IMR-90 (cell line): ENCODE measurements around the gene CMIP. TPM values are rescaled to one million over a fixed set of nuclear protein-coding genes. Genes with fewer than 3 reads are reported as not detected.

Experiments used
- ATAC-seq: fragments of 200-7000 bp; cut with Tn5 transposase; 2 replicates; pipeline ENCODE4 v1.9.1; 2020; ENCODE audit warnings: low read depth, mild to moderate bottlenecking, moderate library complexity
- BruUV-seq: library from RNA; stranded (reverse); fragments of 400-500 nt; replicated peaks from 2 replicates; lab custom pipeline; 2021; lab: Mats Ljungman, UMichigan
- CTCF ChIA-PET: fragments of 300-600 bp; formaldehyde crosslinking; extraction: SDS; loops from one replicate; lab custom pipeline; 2021; ENCODE audit warnings: antibody characterized with exemption; lab: Yijun Ruan, JAX
- POLR2A ChIA-PET: fragments of 300-600 bp; sonication (Branson Sonifier 250); formaldehyde crosslinking; loops from one replicate; lab custom pipeline; 2022; ENCODE audit warnings: antibody characterized with exemption; ENCODE audit not compliant: unreplicated experiment; lab: Charles Lee
- DNase-seq: peaks from one replicate; pipeline ENCODE4 v3.0.0; 2013
- H2AFZ ChIP-seq: replicated peaks from 2 replicates; pipeline ENCODE3; 2013; ENCODE audit warnings: low read length, mild to moderate bottlenecking; ENCODE audit not compliant: poor library complexity
- H2AK5ac ChIP-seq: 2 replicates; pipeline ENCODE4 v1.6.1; 2013; ENCODE audit warnings: low read depth, low read length, inconsistent platforms
- H2AK9ac ChIP-seq: replicated peaks from 2 replicates; pipeline ENCODE3; 2013; ENCODE audit warnings: mild to moderate bottlenecking, low read depth, low read length, moderate library complexity; ENCODE audit not compliant: poor library complexity
- H2BK120ac ChIP-seq: 2 replicates; pipeline ENCODE4 v1.6.1; 2013; ENCODE audit warnings: low read depth, low read length, inconsistent platforms
- H2BK15ac ChIP-seq: 3 replicates; pipeline ENCODE4 v1.6.1; 2013; ENCODE audit warnings: low read depth, low read length, inconsistent platforms
- H2BK20ac ChIP-seq: 2 replicates; pipeline ENCODE4 v1.6.1; 2013; ENCODE audit warnings: low read depth, mild to moderate bottlenecking, inconsistent platforms, low read length, moderate library complexity
- H2BK5ac ChIP-seq: 2 replicates; pipeline ENCODE4 v1.6.1; 2013; ENCODE audit warnings: mild to moderate bottlenecking, low read depth, low read length, inconsistent platforms; ENCODE audit not compliant: poor library complexity, severe bottlenecking
- H3K14ac ChIP-seq: replicated peaks from 2 replicates; pipeline ENCODE4 v1.6.1; 2013; ENCODE audit warnings: low read depth, low read length, inconsistent platforms
- H3K18ac ChIP-seq: 2 replicates; pipeline ENCODE4 v1.6.1; 2013; ENCODE audit warnings: low read depth, low read length, control low read depth
- H3K23ac ChIP-seq: 2 replicates; pipeline ENCODE4 v1.6.1; 2013; ENCODE audit warnings: low read depth, low read length, inconsistent platforms
- H3K27ac ChIP-seq: 2 replicates; pipeline ENCODE4 v1.5.1; 2013; ENCODE audit warnings: mild to moderate bottlenecking, control low read depth, low read length; ENCODE audit not compliant: insufficient read depth
- H3K27me3 ChIP-seq: 2 replicates; pipeline ENCODE4 v1.6.1; 2013; ENCODE audit warnings: low read length; ENCODE audit not compliant: control insufficient read depth, insufficient read depth
- H3K36me3 ChIP-seq: 2 replicates; pipeline ENCODE4 v1.6.1; 2013; ENCODE audit warnings: low read length, mixed read lengths; ENCODE audit not compliant: control insufficient read depth, insufficient read depth
- H3K4ac ChIP-seq: 2 replicates; pipeline ENCODE4 v1.6.1; 2013; ENCODE audit warnings: low read depth, low read length, inconsistent platforms
- H3K4me1 ChIP-seq: 2 replicates; pipeline ENCODE4 v1.6.1; 2013; ENCODE audit warnings: low read length, mixed read lengths; ENCODE audit not compliant: control insufficient read depth, insufficient read depth
- H3K4me2 ChIP-seq: 2 replicates; pipeline ENCODE4 v1.6.1; 2013; ENCODE audit warnings: low read depth, mild to moderate bottlenecking, control low read depth, low read length, moderate library complexity
- H3K4me3 ChIP-seq: 2 replicates; pipeline ENCODE4 v1.5.1; 2013; ENCODE audit warnings: low read depth, mild to moderate bottlenecking, control low read depth, low read length, moderate library complexity; ENCODE audit not compliant: insufficient read depth
- H3K56ac ChIP-seq: 2 replicates; pipeline ENCODE4 v1.6.1; 2013; ENCODE audit warnings: low read length, inconsistent platforms; ENCODE audit not compliant: insufficient read depth; ENCODE audit errors: extremely low read depth
- H3K79me1 ChIP-seq, 2 experiments: 2 replicates each; pipeline ENCODE4 v1.6.1; 2013; ENCODE audit warnings: low read length in 2 of 2, inconsistent platforms in 1 of 2, low read depth in 1 of 2
- H3K9ac ChIP-seq: 2 replicates; pipeline ENCODE4 v1.6.1; 2013; ENCODE audit warnings: low read depth, low read length, control low read depth
- H3K9me1 ChIP-seq: 2 replicates; pipeline ENCODE4 v1.6.1; 2013; ENCODE audit warnings: low read length, inconsistent platforms; ENCODE audit not compliant: insufficient read depth
- H3K9me3 ChIP-seq: 2 replicates; pipeline ENCODE4 v1.6.1; 2013; ENCODE audit warnings: low read length; ENCODE audit not compliant: control insufficient read depth, insufficient read depth
- H4K20me1 ChIP-seq: 2 replicates; pipeline ENCODE4 v1.6.1; 2013; ENCODE audit warnings: low read length, inconsistent platforms; ENCODE audit not compliant: insufficient read depth
- H4K5ac ChIP-seq: 2 replicates; pipeline ENCODE4 v1.6.1; 2013; ENCODE audit warnings: mild to moderate bottlenecking, low read depth, low read length, control low read depth
- H4K8ac ChIP-seq, 2 experiments: 2 replicates each; pipeline ENCODE4 v1.6.1; 2013; ENCODE audit warnings: low read depth in 2 of 2, low read length in 2 of 2, control low read depth in 1 of 2, inconsistent platforms in 1 of 2
- H4K91ac ChIP-seq: 2 replicates; pipeline ENCODE4 v1.6.1; 2013; ENCODE audit warnings: low read depth, low read length, inconsistent platforms; ENCODE audit not compliant: insufficient read depth
- BHLHE40 ChIP-seq: fragments of 150-350 bp; IDR thresholded peaks from 2 replicates; pipeline ENCODE4 v1.6.1; 2016; ENCODE audit warnings: mild to moderate bottlenecking, low read depth, low read length
- CEBPB ChIP-seq: IDR thresholded peaks from 2 replicates; pipeline ENCODE4 v1.6.1; 2012; ENCODE audit warnings: low read depth, low read length, improper control_type of control experiment
- CHD1 ChIP-seq: IDR thresholded peaks from 2 replicates; pipeline ENCODE4 v1.6.1; 2012; ENCODE audit warnings: low read depth, low read length, improper control_type of control experiment
- FOS ChIP-seq: fragments of 150-350 bp; IDR thresholded peaks from 2 replicates; pipeline ENCODE4 v1.6.1; 2016; ENCODE audit warnings: low read depth, low read length
- MAFK ChIP-seq: IDR thresholded peaks from 2 replicates; pipeline ENCODE4 v1.6.1; 2012; ENCODE audit warnings: low read depth, low read length, improper control_type of control experiment
- MAZ ChIP-seq: IDR thresholded peaks from 2 replicates; pipeline ENCODE4 v1.6.1; 2012; ENCODE audit warnings: low read depth, mild to moderate bottlenecking, low read length, improper control_type of control experiment, moderate library complexity, borderline replicate concordance
- MXI1 ChIP-seq: IDR thresholded peaks from 2 replicates; pipeline ENCODE4 v1.6.1; 2012; ENCODE audit warnings: low read depth, mild to moderate bottlenecking, low read length, moderate library complexity, borderline replicate concordance
- NFE2L2 ChIP-seq: fragments of 150-350 bp; IDR thresholded peaks from 2 replicates; pipeline ENCODE4 v1.6.1; 2016; ENCODE audit warnings: low read depth, mild to moderate bottlenecking, low read length
- POLR2A ChIP-seq: IDR thresholded peaks from 2 replicates; pipeline ENCODE4 v1.6.1; 2012; ENCODE audit warnings: mild to moderate bottlenecking, low read depth, low read length
- RAD21 ChIP-seq: IDR thresholded peaks from 2 replicates; pipeline ENCODE4 v1.6.1; 2012; ENCODE audit warnings: low read length, improper control_type of control experiment
- RCOR1 ChIP-seq: IDR thresholded peaks from 2 replicates; pipeline ENCODE4 v1.6.1; 2012; ENCODE audit warnings: mild to moderate bottlenecking, low read length, improper control_type of control experiment; ENCODE audit not compliant: insufficient replicate concordance
- RFX5 ChIP-seq: IDR thresholded peaks from 2 replicates; pipeline ENCODE4 v1.8.0; 2012; ENCODE audit warnings: low read depth, mild to moderate bottlenecking, low read length, moderate library complexity
- SMC3 ChIP-seq: fragments of 150-350 bp; IDR thresholded peaks from 2 replicates; pipeline ENCODE4 v1.6.1; 2016; ENCODE audit warnings: low read depth, mild to moderate bottlenecking, antibody characterized with exemption, low read length, moderate library complexity
- USF2 ChIP-seq: fragments of 150-350 bp; IDR thresholded peaks from 2 replicates; pipeline ENCODE4 v1.6.1; 2017; ENCODE audit warnings: mild to moderate bottlenecking, antibody characterized with exemption, low read length, low read depth
- WGBS, 2 experiments: methylation state at CpG; one replicate each; pipeline versions ENCODE4 v1.1.5 to v1.1.7; 2013; ENCODE audit warnings: missing lambda C conversion rate in 2 of 2; ENCODE audit not compliant: insufficient read length in 1 of 2; ENCODE audit errors: extremely low coverage in 2 of 2; 5-methylcytosine and 5-hydroxymethylcytosine counted together
- dilution Hi-C: fragments of 300-500 bp; cut with HindIII; formaldehyde crosslinking; loops from one replicate; pipeline ENCODE4 v1.14.3; 2018; ENCODE audit warnings: low sequenced_read_pairs; ENCODE audit not compliant: unreplicated experiment
- in situ Hi-C: fragments of 300-500 bp; cut with MboI; formaldehyde crosslinking; loops from 3 replicates; pipeline ENCODE4 v1.14.3; 2019; ENCODE audit warnings: low sequenced_read_pairs, inconsistent platforms, mixed read lengths
- intact Hi-C: fragments of 100-400 bp; cut with micrococcal nuclease; formaldehyde crosslinking; loops from 2 replicates; pipeline ENCODE4 v1.10.0; 2022
- polyA plus RNA-seq, 3 experiments: library from polyadenylated mRNA; depleted of rRNA; stranded (reverse); fragments of >200 nt; gene quantifications; 2 replicates each; pipeline ENCODE4 v1.2.3, GENCODE V29; 2012; ENCODE audit warnings: low replicate concordance in 1 of 3
- total RNA-seq: library from RNA; depleted of rRNA; stranded (reverse); fragments of >200 nt; gene quantifications from 2 replicates; pipeline ENCODE4 v1.2.3, GENCODE V29; 2012
- TF ChIP-seq, protein P1 (sequence below): fragments of 150-350 bp; IDR thresholded peaks from 2 replicates; pipeline ENCODE4 v1.6.1; 2016; ENCODE audit warnings: low read depth, mild to moderate bottlenecking, low read length, moderate library complexity, borderline replicate concordance
- TF ChIP-seq, protein P2 (sequence below): conservative IDR thresholded peaks from 2 replicates; pipeline ENCODE4 v1.5.1; 2012; ENCODE audit warnings: mild to moderate bottlenecking, low read depth, low read length, improper control_type of control experiment

Gene CMIP
- total and polyA plus RNA-seq, 2 of the 4 experiments (the other 2 are of a cell fraction), result 3.2 to 11.6 TPM

DNA sequence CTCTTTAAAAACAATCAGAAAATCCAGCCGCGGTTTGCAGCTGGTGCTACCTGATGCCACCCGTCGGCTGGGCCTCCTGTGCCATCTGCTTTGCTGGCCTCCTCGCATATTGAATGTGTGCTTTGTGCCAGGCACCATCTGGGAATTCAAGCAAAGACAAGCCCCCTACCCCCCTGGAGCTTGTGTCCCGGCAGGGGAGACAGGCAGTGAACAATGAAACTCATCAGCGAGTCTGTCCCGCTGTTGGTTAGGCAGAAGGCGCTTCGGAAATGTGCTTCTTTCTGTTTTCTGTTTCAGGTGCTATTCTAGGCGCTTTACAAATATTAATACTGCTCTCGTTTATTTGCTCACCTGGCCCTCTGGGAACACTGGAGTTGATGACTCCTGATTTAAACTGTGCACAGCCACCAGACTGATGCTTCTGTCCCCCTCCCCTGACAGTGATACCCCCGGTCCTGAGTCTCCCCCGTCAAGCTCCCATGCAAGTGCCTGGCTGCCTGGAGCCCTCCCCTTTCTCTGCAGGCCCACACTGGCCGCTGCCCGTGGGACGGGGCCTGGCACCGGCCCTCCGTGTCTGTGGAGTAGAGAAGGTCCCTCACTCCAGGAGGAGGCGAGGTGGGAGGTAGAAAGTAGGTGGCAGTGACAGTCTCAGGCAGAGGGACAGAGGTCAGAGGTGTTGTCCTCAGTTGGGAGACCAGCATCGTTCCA lies 208.3 kb downstream of the CMIP start:
- H3K18ac ChIP-seq, result no peak overlapping the region
- no peak for ATAC-seq
- no peak for DNase-seq
- intact Hi-C loops (no loop called here), dilution Hi-C loops (no loop called here), in situ Hi-C loops (no loop called here)
- ChIA-PET POLR2A (no interaction called here), CTCF (no interaction called here)
- H3K27ac ChIP-seq, result no peak overlapping the region
- H3K9me3 ChIP-seq, result no peaks in the 10 kb centered on the region
- H4K5ac ChIP-seq, result no peak overlapping the region
- H3K79me1 ChIP-seq, result peaks cover 18 to 28% of the 10 kb centered on the region in 2 experiments
- H3K23ac ChIP-seq, result no peak overlapping the region
- H2BK20ac ChIP-seq, result no peak overlapping the region
- no peak overlapping the region for H2BK15ac ChIP-seq
- H3K4me1 ChIP-seq, result peaks cover 13% of the 10 kb centered on the region
- no peak overlapping the region for H3K4me2 ChIP-seq
- no peak overlapping the region for H3K56ac ChIP-seq
- peaks cover 13% of the 10 kb centered on the region for H3K36me3 ChIP-seq
- no peak overlapping the region for H2BK5ac ChIP-seq
- H3K9me1 ChIP-seq, result peaks cover 3% of the 10 kb centered on the region
- H2AK5ac ChIP-seq, result no peak overlapping the region
- no peak overlapping the region for H2AK9ac ChIP-seq
- no peak overlapping the region for H3K4me3 ChIP-seq
- H4K91ac ChIP-seq, result no peak overlapping the region
- no peak overlapping the region for H2AFZ ChIP-seq
- H2BK120ac ChIP-seq, result no peak overlapping the region
- H3K27me3 ChIP-seq, result no peaks in the 10 kb centered on the region
- H3K9ac ChIP-seq, result no peak overlapping the region
- no peak overlapping the region for H3K4ac ChIP-seq
- H4K20me1 ChIP-seq, result peaks cover 30% of the 10 kb centered on the region
- no peak for TF ChIP-seq USF2
- TF ChIP-seq, protein P1, sequence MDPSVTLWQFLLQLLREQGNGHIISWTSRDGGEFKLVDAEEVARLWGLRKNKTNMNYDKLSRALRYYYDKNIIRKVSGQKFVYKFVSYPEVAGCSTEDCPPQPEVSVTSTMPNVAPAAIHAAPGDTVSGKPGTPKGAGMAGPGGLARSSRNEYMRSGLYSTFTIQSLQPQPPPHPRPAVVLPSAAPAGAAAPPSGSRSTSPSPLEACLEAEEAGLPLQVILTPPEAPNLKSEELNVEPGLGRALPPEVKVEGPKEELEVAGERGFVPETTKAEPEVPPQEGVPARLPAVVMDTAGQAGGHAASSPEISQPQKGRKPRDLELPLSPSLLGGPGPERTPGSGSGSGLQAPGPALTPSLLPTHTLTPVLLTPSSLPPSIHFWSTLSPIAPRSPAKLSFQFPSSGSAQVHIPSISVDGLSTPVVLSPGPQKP, result no peak
- no peak for TF ChIP-seq CEBPB
- TF ChIP-seq NFE2L2, result no peak
- no peak for TF ChIP-seq POLR2A
- no peak for TF ChIP-seq RAD21
- TF ChIP-seq, protein P2, sequence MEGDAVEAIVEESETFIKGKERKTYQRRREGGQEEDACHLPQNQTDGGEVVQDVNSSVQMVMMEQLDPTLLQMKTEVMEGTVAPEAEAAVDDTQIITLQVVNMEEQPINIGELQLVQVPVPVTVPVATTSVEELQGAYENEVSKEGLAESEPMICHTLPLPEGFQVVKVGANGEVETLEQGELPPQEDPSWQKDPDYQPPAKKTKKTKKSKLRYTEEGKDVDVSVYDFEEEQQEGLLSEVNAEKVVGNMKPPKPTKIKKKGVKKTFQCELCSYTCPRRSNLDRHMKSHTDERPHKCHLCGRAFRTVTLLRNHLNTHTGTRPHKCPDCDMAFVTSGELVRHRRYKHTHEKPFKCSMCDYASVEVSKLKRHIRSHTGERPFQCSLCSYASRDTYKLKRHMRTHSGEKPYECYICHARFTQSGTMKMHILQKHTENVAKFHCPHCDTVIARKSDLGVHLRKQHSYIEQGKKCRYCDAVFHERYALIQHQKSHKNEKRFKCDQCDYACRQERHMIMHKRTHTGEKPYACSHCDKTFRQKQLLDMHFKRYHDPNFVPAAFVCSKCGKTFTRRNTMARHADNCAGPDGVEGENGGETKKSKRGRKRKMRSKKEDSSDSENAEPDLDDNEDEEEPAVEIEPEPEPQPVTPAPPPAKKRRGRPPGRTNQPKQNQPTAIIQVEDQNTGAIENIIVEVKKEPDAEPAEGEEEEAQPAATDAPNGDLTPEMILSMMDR, result no peak
- no peak for TF ChIP-seq RCOR1
- TF ChIP-seq RFX5, result no peak
- no peak for TF ChIP-seq MAZ
- no peak for TF ChIP-seq MAFK
- TF ChIP-seq BHLHE40, result no peak
- no peak for TF ChIP-seq CHD1
- no peak for TF ChIP-seq FOS
- TF ChIP-seq SMC3, result no peak
- no peak for TF ChIP-seq MXI1
- no peak overlapping the region for H3K14ac ChIP-seq
- WGBS, 2 experiments, result 94% methylated on average over 9 of the region's 21 CpGs; no CpG with 5 or more reads in 1 of the 2 experiments
- no TSS peak for BruUV-seq
- H4K8ac ChIP-seq, result no peak overlapping the region
